ENCODE data around the gene MEGF8.

GRCh38 chr19:42324655-42325307 is 654 bp upstream of the MEGF8 start:
- TF ChIP-seq CTCF (IDR thresholded peaks at IDR 0.05) (no peak), POLR2A (IDR thresholded peaks at IDR 0.05) (no peak)

All from esophagus squamous epithelium (tissue), 4 donors.